Neural cell (in vitro differentiated cells): ENCODE data around the gene ATE1.

Experiments
- EZH2 ChIP-seq: fragments of 200-600, 300-800 bp; shearing (Covaris generic), sonication (generic); IDR thresholded peaks from 2 replicates; pipeline ENCODE4 v1.6.1; 2014; ENCODE audit warnings: antibody characterized with exemption, low read length, borderline replicate concordance, mild to moderate bottlenecking; ENCODE audit not compliant: insufficient read depth, poor library complexity, severe bottlenecking
- POLR2AphosphoS5 ChIP-seq: IDR thresholded peaks from 2 replicates; pipeline ENCODE4 v1.6.1; 2012
- TF ChIP-seq, protein P1 (sequence below): fragments of 450-650 bp; IDR thresholded peaks from 2 replicates; pipeline ENCODE4 v1.5.1; 2014; ENCODE audit warnings: antibody characterized with exemption, mild to moderate bottlenecking, moderate library complexity; ENCODE audit not compliant: poor library complexity, severe bottlenecking

DNA sequence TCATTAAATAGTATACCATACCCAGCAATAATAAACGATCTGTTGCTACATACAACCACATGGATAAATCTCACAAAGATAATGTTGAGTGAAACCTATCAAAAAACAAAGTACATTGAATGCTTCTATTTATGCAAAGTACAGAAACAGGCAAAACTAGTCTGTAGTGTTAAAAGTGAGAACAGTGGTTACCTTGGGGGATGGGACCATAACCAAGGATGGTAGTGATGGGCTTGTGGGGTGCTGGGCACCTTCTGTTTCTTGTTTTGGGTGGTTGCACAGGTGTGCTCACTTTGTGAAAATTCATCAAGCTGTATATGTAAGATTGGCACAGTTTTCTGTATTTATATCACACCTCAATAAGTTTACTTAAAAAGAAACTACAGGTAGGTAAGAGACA, 105.7 kb downstream of the ATE1 start:
- TF ChIP-seq, protein P1, sequence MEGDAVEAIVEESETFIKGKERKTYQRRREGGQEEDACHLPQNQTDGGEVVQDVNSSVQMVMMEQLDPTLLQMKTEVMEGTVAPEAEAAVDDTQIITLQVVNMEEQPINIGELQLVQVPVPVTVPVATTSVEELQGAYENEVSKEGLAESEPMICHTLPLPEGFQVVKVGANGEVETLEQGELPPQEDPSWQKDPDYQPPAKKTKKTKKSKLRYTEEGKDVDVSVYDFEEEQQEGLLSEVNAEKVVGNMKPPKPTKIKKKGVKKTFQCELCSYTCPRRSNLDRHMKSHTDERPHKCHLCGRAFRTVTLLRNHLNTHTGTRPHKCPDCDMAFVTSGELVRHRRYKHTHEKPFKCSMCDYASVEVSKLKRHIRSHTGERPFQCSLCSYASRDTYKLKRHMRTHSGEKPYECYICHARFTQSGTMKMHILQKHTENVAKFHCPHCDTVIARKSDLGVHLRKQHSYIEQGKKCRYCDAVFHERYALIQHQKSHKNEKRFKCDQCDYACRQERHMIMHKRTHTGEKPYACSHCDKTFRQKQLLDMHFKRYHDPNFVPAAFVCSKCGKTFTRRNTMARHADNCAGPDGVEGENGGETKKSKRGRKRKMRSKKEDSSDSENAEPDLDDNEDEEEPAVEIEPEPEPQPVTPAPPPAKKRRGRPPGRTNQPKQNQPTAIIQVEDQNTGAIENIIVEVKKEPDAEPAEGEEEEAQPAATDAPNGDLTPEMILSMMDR, result no peak
- TF ChIP-seq POLR2AphosphoS5 (no peak), EZH2 (no peak)
